K562 (cell line): ENCODE data around the gene SCNN1B. TPM values are rescaled to one million over a fixed set of nuclear protein-coding genes. Genes with fewer than 3 reads are reported as not detected.

Experiments used
- ATAC-seq: fragments of 200-7000 bp; cut with Tn5 transposase; 3 replicates; pipeline ENCODE4 v1.9.1; 2020; ENCODE audit warnings: moderate library complexity
- BruUV-seq: library from RNA; stranded (reverse); fragments of 400-500 nt; replicated peaks from 2 replicates; lab custom pipeline; 2021; lab: Mats Ljungman, UMichigan
- CTCF ChIA-PET: fragments of 300-600 bp; formaldehyde crosslinking; extraction: SDS; loops from one replicate; lab custom pipeline; 2021; ENCODE audit warnings: low intra/inter-chr PET ratio; lab: Yijun Ruan, JAX
- POLR2A ChIA-PET: fragments of 300-600, 350-650 bp; sonication (Branson Sonifier 250); formaldehyde crosslinking; extraction: SDS; loops from one replicate; lab custom pipeline; 2021; ENCODE audit warnings: antibody characterized with exemption, inconsistent platforms; lab: Yijun Ruan, JAX
- DNase-seq, 4 experiments: peaks; one replicate each; pipeline versions ENCODE4 v3.0.0 to v3.0.0-alpha.2; 2011 to 2018; ENCODE audit warnings: low spot score in 3 of 4, mixed read lengths in 3 of 4; ENCODE audit errors: extremely low read depth in 1 of 4
- FAIRE-seq: peaks from 2 replicates; lab custom pipeline; 2011; peaks lifted over from hg19 to GRCh38; lab: Jason Lieb, UNC
- H2AFZ ChIP-seq: 2 replicates; pipeline ENCODE4 v1.6.0; 2011; ENCODE audit warnings: low read depth, low read length, control low read depth, inconsistent platforms
- H3K27ac ChIP-seq: fragments of 200-600 bp; 3 replicates; pipeline ENCODE4 v1.8.0; 2011; ENCODE audit warnings: low read depth, mild to moderate bottlenecking, control low read depth, inconsistent platforms, low read length, moderate library complexity, mixed read lengths; ENCODE audit errors: extremely low read depth
- H3K27me3 ChIP-seq, 2 experiments: fragments of 300-600 bp in 1 of 2; 2 replicates in 1 of 2; 3 replicates in 1 of 2; pipeline versions ENCODE4 v1.6.0 to v1.8.0; 2011; ENCODE audit warnings: inconsistent platforms in 2 of 2, low read length in 2 of 2, mild to moderate bottlenecking in 1 of 2, mixed read lengths in 1 of 2, moderate library complexity in 1 of 2; ENCODE audit not compliant: control insufficient read depth in 2 of 2, insufficient read depth in 2 of 2
- H3K36me3 ChIP-seq: fragments of 300-600 bp; 3 replicates; pipeline ENCODE4 v1.8.0; 2011; ENCODE audit warnings: mild to moderate bottlenecking, low read length, inconsistent platforms; ENCODE audit not compliant: control insufficient read depth, insufficient read depth
- H3K4me1 ChIP-seq, 2 experiments: fragments of 200-600 bp in 1 of 2; replicated peaks in 1 of 2; 2 replicates in 1 of 2; 3 replicates in 1 of 2; pipeline versions ENCODE4 v1.5.1 to v1.8.0; 2011; ENCODE audit warnings: inconsistent platforms in 2 of 2, low read length in 2 of 2, mild to moderate bottlenecking in 1 of 2, mixed read lengths in 1 of 2, moderate library complexity in 1 of 2; ENCODE audit not compliant: control insufficient read depth in 2 of 2, insufficient read depth in 2 of 2
- H3K4me2 ChIP-seq: 2 replicates; pipeline ENCODE4 v1.6.1; 2011; ENCODE audit warnings: low read length, control low read depth, inconsistent platforms, mixed read lengths; ENCODE audit not compliant: insufficient read depth
- H3K4me3 ChIP-seq: fragments of 200-600 bp; sonication (generic), shearing (Covaris generic); 2 replicates; pipeline ENCODE4 v1.5.1; 2016; ENCODE audit warnings: control low read depth, inconsistent platforms
- H3K79me2 ChIP-seq: fragments of 200-600 bp; 3 replicates; pipeline ENCODE4 v1.8.0; 2011; ENCODE audit warnings: low read length, inconsistent platforms; ENCODE audit not compliant: control insufficient read depth, insufficient read depth
- H3K9ac ChIP-seq, 2 experiments: 2 replicates each; pipeline versions ENCODE4 v1.6.0 to v1.6.1; 2011; ENCODE audit warnings: low read depth in 2 of 2, low read length in 2 of 2, control low read depth in 1 of 2, inconsistent platforms in 1 of 2, mild to moderate bottlenecking in 1 of 2, mixed read lengths in 1 of 2; ENCODE audit not compliant: insufficient read depth in 1 of 2
- H3K9me1 ChIP-seq: one replicate; pipeline ENCODE4 v1.6.0; 2011; ENCODE audit warnings: inconsistent platforms, mild to moderate bottlenecking, low read length, moderate library complexity; ENCODE audit not compliant: control insufficient read depth, insufficient read depth
- H3K9me3 ChIP-seq: replicated peaks from 2 replicates; pipeline ENCODE4 v1.5.1; 2011; ENCODE audit warnings: low read depth, low read length, inconsistent platforms; ENCODE audit not compliant: control insufficient read depth, insufficient read depth
- H4K20me1 ChIP-seq: replicated peaks from 2 replicates; pipeline ENCODE4 v1.6.1; 2011; ENCODE audit warnings: low read length, inconsistent platforms, mixed read lengths; ENCODE audit not compliant: control insufficient read depth, insufficient read depth
- CTBP1 ChIP-seq: fragments of 450-650 bp; IDR thresholded peaks from 2 replicates; pipeline ENCODE4 v1.6.1; 2016; ENCODE audit warnings: borderline replicate concordance
- KAT8 ChIP-seq: fragments of 450-650 bp; IDR thresholded peaks from 2 replicates; pipeline ENCODE4 v1.6.1; 2016; ENCODE audit warnings: low read depth, mild to moderate bottlenecking
- MAZ ChIP-seq, 2 experiments: fragments of 450-650 bp in 1 of 2; sonication (generic) in 1 of 2; formaldehyde crosslinking; IDR thresholded peaks in 1 of 2; conservative IDR thresholded peaks in 1 of 2; 2 replicates each; pipeline versions ENCODE4 v1.4.0 to v1.5.0; 2020; ENCODE audit warnings: mild to moderate bottlenecking in 1 of 2, missing genetic modification reagents in 1 of 2
- PCBP1 ChIP-seq: fragments of 200-400 bp; formaldehyde crosslinking; IDR thresholded peaks from 2 replicates; pipeline ENCODE4 v1.6.1; 2018; ENCODE audit warnings: mild to moderate bottlenecking, low read depth, low read length; ENCODE audit not compliant: poor library complexity, severe bottlenecking
- PHF20 ChIP-seq: fragments of 450-650 bp; IDR thresholded peaks from 2 replicates; pipeline ENCODE4 v1.6.1; 2018; ENCODE audit not compliant: partially characterized antibody
- PHF21A ChIP-seq: fragments of 450-650 bp; IDR thresholded peaks from 2 replicates; pipeline ENCODE4 v1.6.1; 2017; ENCODE audit warnings: low read depth, borderline replicate concordance
- RCOR1 ChIP-seq, 2 experiments: IDR thresholded peaks; 2 replicates each; pipeline ENCODE4 v1.6.1; 2012; ENCODE audit warnings: low read depth in 2 of 2, low read length in 2 of 2, borderline replicate concordance in 1 of 2, improper control_type of control experiment in 1 of 2
- SREBF1 ChIP-seq: fragments of 150-350 bp; IDR thresholded peaks from 2 replicates; pipeline ENCODE4 v1.6.1; 2014; ENCODE audit warnings: antibody characterized with exemption, low read depth, low read length, borderline replicate concordance
- TOE1 ChIP-seq, 2 experiments: fragments of 450-650 bp in 1 of 2; sonication (generic) in 1 of 2; formaldehyde crosslinking in 1 of 2; IDR thresholded peaks; 2 replicates each; pipeline versions ENCODE4 v1.7.1 to v1.8.0; 2016 to 2022; ENCODE audit warnings: borderline replicate concordance in 2 of 2, mild to moderate bottlenecking in 2 of 2, antibody characterized with exemption in 1 of 2, inconsistent platforms in 1 of 2, low read depth in 1 of 2, missing genetic modification reagents in 1 of 2, moderate library complexity in 1 of 2
- ZC3H11A ChIP-seq: IDR thresholded peaks from 2 replicates; pipeline ENCODE4 v1.6.1; 2012; ENCODE audit warnings: low read depth, low read length, improper control_type of control experiment
- ZNF174 ChIP-seq: fragments of 250-450 bp; sonication (Bioruptor Pico); IDR thresholded peaks from 2 replicates; pipeline ENCODE4 v1.4.0; 2020; ENCODE audit warnings: mild to moderate bottlenecking
- ZNF407 ChIP-seq: fragments of 450-650 bp; IDR thresholded peaks from 2 replicates; pipeline ENCODE4 v1.6.1; 2016; ENCODE audit warnings: low read depth
- WGBS: fragments of 100-300 bp; shearing (Covaris generic); methylation state at CpG from one replicate; pipeline ENCODE4 v1.1.6; 2016; ENCODE audit warnings: low coverage, mixed read lengths; ENCODE audit not compliant: insufficient coverage; ENCODE audit errors: missing lambda C conversion rate; 5-methylcytosine and 5-hydroxymethylcytosine counted together
- in situ Hi-C: fragments of 300-500 bp; cut with MboI; formaldehyde crosslinking; loops from 4 replicates; pipeline ENCODE4 v1.15.0; 2018; ENCODE audit warnings: inconsistent platforms, mixed read lengths
- intact Hi-C: fragments of 100-400 bp; cut with micrococcal nuclease; formaldehyde crosslinking; loops from 2 replicates; pipeline ENCODE4 v1.14.2; 2022
- polyA plus RNA-seq, 8 experiments: library from polyadenylated mRNA; depleted of rRNA in 4 of 8; stranded (reverse) in 5 of 8; unstranded in 3 of 8; fragments of >200 nt; fragmentation: Nextera tagmentation in 2 of 8; fragmentation: Illumina TruSeq in 1 of 8; extraction: Ambion mirVana in 2 of 8; extraction: Trizol in 1 of 8; gene quantifications; 2 replicates each; pipeline versions ENCODE4 v1.2.1 to v1.2.3, GENCODE V29; 2011 to 2014; ENCODE audit warnings: inconsistent platforms in 1 of 8, missing spikeins in 1 of 8
- total RNA-seq, 7 experiments: library from RNA; depleted of rRNA in 6 of 7; stranded (reverse); fragments of >200 nt in 6 of 7; fragmentation: Illumina TruSeq in 2 of 7; extraction: Trizol in 2 of 7; gene quantifications; 2 replicates each; pipeline versions ENCODE4 v1.2.1 to v1.2.3, GENCODE V29; 2011 to 2021; ENCODE audit warnings: low replicate concordance in 1 of 7
- TF ChIP-seq, protein P1 (sequence below): fragments of 250-450 bp; sonication (Bioruptor Pico); IDR thresholded peaks from 2 replicates; pipeline ENCODE4 v1.5.1; 2021; ENCODE audit warnings: mild to moderate bottlenecking

SCNN1B gene
- total and polyA plus RNA-seq, 9 of the 15 experiments (the other 6 are each of a cell fraction or from before 2014, with no cell fraction given), result not detected

DNA sequence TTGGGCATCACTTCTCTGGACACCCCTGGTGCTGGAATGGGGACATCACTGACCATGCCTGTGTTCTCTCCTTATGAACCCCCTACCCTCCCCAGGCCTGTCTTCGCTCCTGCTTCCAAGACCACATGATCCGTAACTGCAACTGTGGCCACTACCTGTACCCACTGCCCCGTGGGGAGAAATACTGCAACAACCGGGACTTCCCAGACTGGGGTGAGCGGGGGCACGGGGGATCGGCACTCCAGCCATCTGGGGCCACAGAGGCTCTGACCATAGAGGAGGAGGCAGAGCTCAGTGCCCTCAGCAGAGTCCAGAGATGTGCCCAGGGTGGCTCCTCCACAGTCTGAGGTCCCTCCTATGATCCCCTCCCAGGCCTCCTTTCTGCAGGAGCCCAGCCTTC is 73.5 kb downstream of the SCNN1B start:
- Histone ChIP-seq H2AFZ (no peak overlapping the region), H3K9ac (no peak overlapping the region), H4K20me1 (peaks cover 9% of the 10 kb centered on the region; the same call in 1 of the 2 replicates), H3K9me3 (no peaks in the 10 kb centered on the region), H3K36me3 (no peaks in the 10 kb centered on the region), H3K4me2 (no peak overlapping the region), H3K27me3 (peaks cover under 1 to 58% of the 10 kb centered on the region in 2 experiments; a peak in 3 of 5 replicates), H3K4me1 (peaks cover 0 to 5% of the 10 kb centered on the region in 2 experiments; a peak in 2 of 5 replicates), H3K4me3 (no peak overlapping the region), H3K27ac (no peak overlapping the region), H3K79me2 (no peaks in the 10 kb centered on the region), H3K9me1 (no peaks in the 10 kb centered on the region)
- ChIA-PET POLR2A (interaction anchor here (0.9 kb wide), 1 partner anchor 110 kb away, joined by 3 read pairs; no protein-coding TSS in a partner anchor), CTCF (no interaction called here)
- ATAC-seq (no peak), FAIRE-seq (no peak), DNase-seq (no peak)
- in situ Hi-C loops, result no loop called here
- 2% methylated on average over 7 of the region's 7 CpGs for WGBS
- no TSS peak for BruUV-seq
- intact Hi-C loops, result no loop called here
- no peak for TF ChIP-seq RCOR1 (IDR thresholded peaks at IDR 0.05; ENCODE audit: borderline replicate concordance in 1 of 2, low read depth in 2 of 2, low read length in 2 of 2)
- TF ChIP-seq PHF20, result no peak
- TF ChIP-seq TOE1 (IDR thresholded peaks at IDR 0.05; ENCODE audit: borderline replicate concordance), result no peak
- no peak for TF ChIP-seq TOE1 (CRISPR knock-in tag; IDR thresholded peaks at IDR 0.05; ENCODE audit: borderline replicate concordance, low read depth)
- no peak for TF ChIP-seq CTBP1
- no peak for TF ChIP-seq ZNF174
- no peak for TF ChIP-seq ZC3H11A
- no peak for TF ChIP-seq MAZ (CRISPR knock-in tag; conservative IDR thresholded peaks at IDR 0.05 in 1 of 2, IDR thresholded peaks at IDR 0.05 in 1 of 2)
- no peak for TF ChIP-seq SREBF1
- no peak for TF ChIP-seq KAT8
- TF ChIP-seq PHF21A, result no peak
- TF ChIP-seq, protein P1, sequence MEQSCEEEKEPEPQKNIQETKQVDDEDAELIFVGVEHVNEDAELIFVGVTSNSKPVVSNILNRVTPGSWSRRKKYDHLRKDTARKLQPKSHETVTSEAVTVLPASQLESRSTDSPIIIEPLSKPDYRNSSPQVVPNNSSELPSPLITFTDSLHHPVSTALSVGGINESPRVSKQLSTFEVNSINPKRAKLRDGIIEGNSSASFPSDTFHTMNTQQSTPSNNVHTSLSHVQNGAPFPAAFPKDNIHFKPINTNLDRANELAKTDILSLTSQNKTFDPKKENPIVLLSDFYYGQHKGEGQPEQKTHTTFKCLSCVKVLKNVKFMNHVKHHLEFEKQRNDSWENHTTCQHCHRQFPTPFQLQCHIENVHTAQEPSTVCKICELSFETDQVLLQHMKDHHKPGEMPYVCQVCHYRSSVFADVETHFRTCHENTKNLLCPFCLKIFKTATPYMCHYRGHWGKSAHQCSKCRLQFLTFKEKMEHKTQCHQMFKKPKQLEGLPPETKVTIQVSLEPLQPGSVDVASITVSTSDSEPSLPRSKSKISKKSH (CRISPR knock-in tag), result no peak
- no peak for TF ChIP-seq ZNF407
- TF ChIP-seq PCBP1, result no peak
